Measurements from ENCODE around the gene FGF16. TPM values are rescaled to one million over a fixed set of nuclear protein-coding genes. Genes with fewer than 3 reads are reported as not detected.
A peak's percentile ranks its signal among the peaks of the same experiment; 100 is the strongest.
"Not testable (repeated sequence)": the region's sequence is repeated elsewhere in the genome, so short reads cannot be mapped to it uniquely, and the experiment has no call there.

The FGF16 gene
- total RNA-seq, 1 donor from 2014 or later = 0.49 TPM

DNA sequence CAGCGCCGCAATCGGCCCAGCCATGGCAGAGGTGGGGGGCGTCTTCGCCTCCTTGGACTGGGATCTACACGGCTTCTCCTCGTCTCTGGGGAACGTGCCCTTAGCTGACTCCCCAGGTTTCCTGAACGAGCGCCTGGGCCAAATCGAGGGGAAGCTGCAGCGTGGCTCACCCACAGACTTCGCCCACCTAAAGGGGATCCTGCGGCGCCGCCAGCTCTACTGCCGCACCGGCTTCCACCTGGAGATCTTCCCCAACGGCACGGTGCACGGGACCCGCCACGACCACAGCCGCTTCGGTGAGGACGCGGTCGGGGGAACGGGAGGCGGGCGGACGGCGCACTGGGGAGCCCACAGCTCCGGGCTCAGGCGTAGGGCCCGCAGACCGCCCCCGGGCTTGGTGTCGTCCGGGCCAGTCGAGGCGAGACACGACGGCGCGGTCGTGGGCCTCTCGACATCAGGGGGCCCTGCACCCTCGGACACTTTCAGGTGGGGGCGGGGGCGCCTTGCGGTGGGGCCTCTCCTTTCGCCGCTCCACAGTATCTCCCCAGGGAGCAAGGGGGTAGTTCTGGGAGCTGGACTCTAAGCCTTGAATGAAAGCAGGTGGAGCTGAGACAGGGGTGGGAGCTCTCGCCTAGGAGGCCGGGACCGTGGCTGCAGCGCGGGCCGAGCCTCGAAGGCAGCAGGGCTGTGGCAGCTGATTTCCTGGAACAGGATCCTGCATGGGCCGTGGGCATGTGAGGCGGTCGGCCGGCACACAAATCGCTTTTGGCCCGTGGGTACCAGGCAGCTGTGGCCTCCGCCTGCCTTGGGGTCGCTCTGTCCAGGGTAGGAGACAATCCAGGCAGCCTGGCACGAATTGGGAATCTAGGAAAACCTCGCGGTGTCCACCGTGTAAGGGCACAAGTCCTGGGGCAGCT, 722 bp downstream of the FGF16 start:
- no peak for DNase-seq

DNA sequence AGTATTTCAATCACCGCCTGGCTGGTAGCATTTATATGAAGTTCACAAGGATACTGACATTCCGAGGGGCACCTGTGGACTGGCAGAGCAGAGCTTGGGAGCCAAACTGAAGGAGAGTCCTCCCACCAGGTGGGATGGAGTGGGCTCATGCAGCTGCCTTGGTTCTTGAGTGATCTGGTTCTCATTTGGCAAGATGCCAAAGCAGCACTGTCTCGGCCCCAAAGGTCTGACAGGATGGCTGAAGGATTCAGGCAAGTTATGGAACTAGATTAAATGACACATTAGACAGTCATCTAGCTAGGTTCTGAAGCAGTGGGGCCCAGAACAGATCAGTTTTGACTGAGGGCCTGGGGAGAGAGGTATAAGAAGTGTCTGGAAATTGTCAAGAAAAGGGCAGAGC, 3.2 kb downstream of the FGF16 start:
- DNase-seq = no peak

DNA sequence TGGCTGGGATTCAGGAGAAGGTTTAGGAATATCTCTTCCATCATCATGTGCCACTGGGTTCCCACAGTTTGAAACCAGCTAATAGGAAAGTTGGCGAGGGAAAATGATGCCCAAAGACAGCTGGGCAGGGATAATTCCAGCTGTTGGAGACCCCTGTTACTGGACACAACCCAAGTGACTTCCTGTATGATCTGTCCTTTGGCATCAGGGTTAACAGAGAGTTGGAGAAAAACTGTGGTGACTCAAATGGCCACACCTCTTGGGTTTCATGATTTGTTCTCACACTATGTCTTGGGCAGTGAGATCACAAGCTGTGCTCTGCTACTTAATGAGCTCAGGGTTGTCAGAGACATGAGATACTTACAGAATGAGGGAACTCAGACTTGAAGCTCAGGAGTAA, 3.8 kb downstream of the FGF16 start:
- no peak for DNase-seq

DNA sequence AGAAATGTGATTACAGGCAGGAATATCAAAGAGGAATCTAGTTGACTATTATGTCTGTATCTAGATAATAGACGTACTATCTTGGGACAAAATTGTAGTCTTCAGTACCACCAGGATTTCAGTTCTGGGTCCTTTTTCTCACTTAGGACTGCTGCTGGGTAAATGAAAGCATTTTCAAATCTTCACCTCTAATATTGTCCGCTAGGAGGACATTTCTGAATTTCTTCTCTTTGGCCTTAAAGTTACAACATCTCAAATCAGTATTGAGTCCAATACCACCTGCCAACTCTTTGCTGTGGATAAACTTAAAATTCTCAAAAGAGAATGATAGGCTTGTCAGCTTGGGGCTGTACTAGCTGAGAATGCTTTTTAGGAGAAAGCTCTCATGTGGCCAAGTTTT, 6.0 kb downstream of the FGF16 start:
- no peak for DNase-seq

DNA sequence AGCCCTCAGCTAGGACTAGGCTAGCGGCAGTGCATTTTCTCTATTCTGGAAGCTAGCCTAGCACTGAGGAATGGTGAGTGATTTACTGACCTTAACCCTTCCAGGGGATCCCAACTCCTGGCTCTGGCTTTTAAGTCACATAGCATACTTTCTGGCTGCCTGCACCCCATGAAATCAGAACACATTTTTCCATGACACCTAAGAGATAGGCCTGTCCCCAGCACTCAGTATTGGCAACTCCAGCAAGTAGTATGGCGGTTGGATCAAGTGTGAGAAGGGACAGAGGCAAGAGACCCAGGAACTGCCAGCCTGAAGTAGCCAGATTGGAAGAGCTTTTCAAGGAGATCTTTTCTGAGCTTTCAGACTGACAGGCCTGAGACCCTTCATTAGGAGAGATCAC, 8.2 kb downstream of the FGF16 start:
- DNase-seq = no peak

DNA sequence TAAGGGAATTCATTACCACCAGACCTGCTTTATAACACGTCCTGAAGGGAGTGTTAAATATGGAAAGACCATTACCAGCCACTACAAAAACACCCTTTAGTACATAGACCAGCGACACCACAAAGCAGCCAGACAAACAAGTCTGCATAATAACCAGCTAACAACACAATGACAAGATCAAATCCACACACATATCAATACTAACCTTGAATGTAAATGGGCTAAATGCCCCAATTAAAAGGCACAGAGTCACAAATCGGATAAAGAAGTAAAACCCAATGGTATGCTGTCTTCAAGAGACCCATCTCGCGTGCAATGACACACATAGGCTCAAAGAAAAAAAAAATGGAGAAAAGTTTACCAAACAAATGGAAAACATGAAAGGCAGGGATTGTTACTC, 36.9 kb downstream of the FGF16 start:
- no peak for DNase-seq

DNA sequence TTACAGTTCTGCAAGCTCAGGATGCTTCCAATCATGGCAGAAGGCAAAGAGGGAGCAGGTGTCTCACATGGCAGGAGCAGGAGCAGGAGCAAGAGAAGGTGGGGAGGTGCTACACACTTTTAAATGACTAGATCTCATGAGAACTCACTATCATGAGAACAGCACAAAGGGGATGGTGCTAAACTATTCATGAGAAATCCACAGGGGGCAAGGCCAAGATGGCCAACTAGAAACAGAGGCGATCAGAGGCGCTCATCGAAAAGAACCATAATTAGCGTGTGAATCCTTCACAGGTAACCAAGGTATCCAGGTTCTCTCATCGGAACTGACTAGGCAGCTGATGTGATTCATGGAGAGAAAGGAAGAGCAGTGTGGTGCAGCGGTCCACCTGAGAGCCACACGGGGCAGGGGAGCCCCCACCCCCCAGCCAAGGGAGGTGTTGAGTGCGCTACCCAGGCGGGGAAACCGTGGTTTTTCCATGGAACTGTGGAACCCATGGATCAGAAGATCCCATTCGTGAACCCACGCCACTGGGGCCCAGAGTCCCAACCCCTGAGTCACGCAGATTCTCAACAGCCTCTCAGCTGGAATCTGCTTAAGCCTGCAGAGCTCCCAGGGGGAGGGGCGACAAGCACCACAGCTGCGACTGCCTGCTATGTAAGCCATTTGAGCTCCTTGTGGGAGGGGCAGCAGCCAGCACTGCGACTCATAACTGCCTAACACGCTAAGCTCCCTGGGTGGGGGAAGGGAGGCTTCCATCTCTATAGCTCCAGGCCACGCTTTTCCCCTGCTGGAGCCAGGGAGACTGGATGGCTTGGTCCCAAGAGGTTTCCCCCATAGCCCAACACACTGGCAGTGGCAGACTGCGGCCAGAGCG, 46.7 kb downstream of the FGF16 start:
- no peak for DNase-seq

DNA sequence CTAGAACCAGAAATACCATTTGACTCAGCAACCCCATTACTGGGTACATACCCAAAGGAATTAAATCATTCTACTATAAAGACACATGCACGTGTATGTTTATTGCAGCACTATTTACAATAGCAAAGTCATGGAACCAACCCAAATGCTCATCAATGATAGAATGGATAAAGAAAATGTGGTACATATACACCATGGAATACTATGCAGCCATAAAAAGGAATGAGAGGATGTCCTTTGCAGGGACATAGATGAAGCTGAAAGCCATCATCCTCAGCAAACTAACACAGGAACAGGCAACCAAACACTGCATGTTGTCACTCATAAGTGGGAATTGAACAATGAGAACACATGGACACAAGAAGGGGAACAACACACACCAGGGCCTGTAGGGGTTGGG, 53.0 kb downstream of the FGF16 start:
- not testable (repeated sequence) for DNase-seq

DNA sequence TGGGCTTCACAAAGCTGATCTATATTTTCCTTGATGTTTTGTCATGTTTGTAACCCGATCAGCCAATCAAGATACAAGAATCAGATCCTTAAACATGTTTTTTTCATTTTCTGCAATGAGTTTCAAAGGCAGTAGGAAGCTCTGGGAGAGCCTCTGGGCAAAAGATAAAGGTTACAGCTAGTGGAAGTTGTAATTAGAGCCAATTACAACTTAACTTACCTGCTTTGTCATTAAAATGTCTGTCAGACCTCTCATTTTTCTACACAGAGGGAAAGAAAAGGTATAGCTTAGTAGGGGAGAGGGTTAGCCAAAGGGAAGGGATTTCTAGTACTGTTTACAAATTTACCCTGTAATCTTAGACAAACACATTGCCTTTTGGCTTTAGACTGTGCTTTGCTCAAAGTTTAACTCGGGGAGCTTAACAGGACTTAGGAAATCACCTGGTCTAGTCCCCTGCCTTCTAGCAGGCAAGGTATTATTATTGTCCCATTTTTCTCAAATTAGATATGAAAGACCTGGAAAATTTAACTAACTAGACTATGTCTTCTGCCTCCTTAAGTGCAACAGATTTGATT, 55.8 kb downstream of the FGF16 start:
- no peak for DNase-seq

DNA sequence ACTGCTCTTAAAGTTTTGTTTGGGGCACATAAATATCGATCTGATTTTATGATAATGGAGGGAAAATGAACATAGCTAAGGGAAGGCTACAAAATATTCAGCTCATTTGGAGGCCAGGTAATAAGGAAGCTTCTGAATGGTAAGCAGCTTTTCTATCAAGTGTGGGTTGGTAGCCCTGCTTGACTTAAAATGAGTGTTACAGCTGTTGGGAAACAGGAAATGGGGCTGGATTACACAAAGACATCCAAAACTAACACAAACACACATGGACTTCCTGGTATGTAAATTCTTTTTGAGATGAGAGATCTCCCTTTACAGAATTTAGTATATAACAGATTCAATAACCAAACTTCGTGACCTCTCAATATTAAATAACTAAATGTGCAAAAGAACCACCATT, 58.0 kb downstream of the FGF16 start:
- DNase-seq = peak; percentile 15
